ENCODE measurements around the gene ADAMTSL3. TPM values are rescaled to one million over a fixed set of nuclear protein-coding genes. Genes with fewer than 3 reads are reported as not detected.

Gene ADAMTSL3
- total RNA-seq, 2 experiments from 2014 or later = not detected

DNA sequence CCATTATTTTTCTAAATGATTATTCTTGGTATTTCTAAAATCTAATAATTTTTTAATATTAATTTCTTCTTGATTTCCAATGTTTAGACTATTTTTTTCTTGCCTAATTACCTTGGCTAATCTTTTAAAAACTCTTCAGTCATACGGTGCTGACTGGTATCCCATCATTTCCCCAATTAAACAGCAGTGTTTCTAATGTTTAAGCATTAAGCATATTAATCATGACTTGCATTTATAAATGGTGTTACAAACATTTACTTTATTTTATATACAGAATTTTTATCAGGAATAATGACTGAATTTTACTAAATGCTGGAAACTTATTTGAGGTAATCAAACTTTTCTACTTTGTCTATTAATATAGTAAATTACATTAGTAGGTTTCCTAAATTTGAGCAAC, 199.3 kb downstream of the ADAMTSL3 start:
- H3K9me3 Mint-ChIP-seq = no peaks in the 10 kb centered on the region
- Histone ChIP-seq H3K27me3 (ENCODE audit: control insufficient read depth in 1 of 2, insufficient read depth in 2 of 2, low read length in 2 of 2) (no peaks in the 10 kb centered on the region), H3K36me3 (ENCODE audit: insufficient read depth, low read length) (no peaks in the 10 kb centered on the region), H3K4me3 (ENCODE audit: low read length) (no peak overlapping the region), H3K4me1 (ENCODE audit: insufficient read depth, low read length) (no peaks in the 10 kb centered on the region), H3K27ac (ENCODE audit: low read depth in 1 of 2, low read length in 2 of 2) (no peak overlapping the region), H3K9me3 (ENCODE audit: control insufficient read depth in 1 of 2, insufficient read depth in 1 of 2, low read length in 2 of 2) (no peaks in the 10 kb centered on the region)
- H3K27ac Mint-ChIP-seq = no peak overlapping the region
- no peak for TF ChIP-seq CTCF (IDR thresholded peaks at IDR 0.05)
- peaks cover 22% of the 10 kb centered on the region for H3K27me3 Mint-ChIP-seq
- intact Hi-C loops (cut with DNase I, micrococcal nuclease) = no loop called here
- no peak overlapping the region for H3K4me3 Mint-ChIP-seq
- DNase-seq (no peak), ATAC-seq (ENCODE audit: poor library complexity) (no peak)
- no peaks in the 10 kb centered on the region for H3K36me3 Mint-ChIP-seq (ENCODE audit: low read depth)
- ChIA-PET POLR2A (no interaction called here), CTCF (no interaction called here)
- no peaks in the 10 kb centered on the region for H3K4me1 Mint-ChIP-seq (ENCODE audit: low read depth)

GRCh38 chr15:83854321-83854720, 200.4 kb downstream of the ADAMTSL3 start:
- no peaks in the 10 kb centered on the region for H3K36me3 Mint-ChIP-seq (ENCODE audit: low read depth)
- no peaks in the 10 kb centered on the region for H3K4me1 Mint-ChIP-seq (ENCODE audit: low read depth)
- no peak for ATAC-seq (ENCODE audit: poor library complexity)
- no peaks in the 10 kb centered on the region for H3K9me3 Mint-ChIP-seq
- H3K36me3 ChIP-seq (ENCODE audit: insufficient read depth, low read length) = no peaks in the 10 kb centered on the region
- H3K27ac Mint-ChIP-seq = no peak overlapping the region
- H3K27me3 Mint-ChIP-seq = peaks cover 30% of the 10 kb centered on the region
- no peak overlapping the region for H3K4me3 Mint-ChIP-seq
- TF ChIP-seq CTCF (IDR thresholded peaks at IDR 0.05) = no peak
- DNase-seq = no peak
- H3K4me1 ChIP-seq (ENCODE audit: insufficient read depth, low read length) = no peaks in the 10 kb centered on the region
- no peaks in the 10 kb centered on the region for H3K9me3 ChIP-seq (ENCODE audit: control insufficient read depth in 1 of 2, insufficient read depth in 1 of 2, low read length in 2 of 2)
- CTCF ChIA-PET = no interaction called here
- no peak overlapping the region for H3K4me3 ChIP-seq (ENCODE audit: low read length)
- POLR2A ChIA-PET = no interaction called here
- intact Hi-C loops (cut with DNase I, micrococcal nuclease) = no loop called here
- H3K27ac ChIP-seq (ENCODE audit: low read depth in 1 of 2, low read length in 2 of 2) = no peak overlapping the region
- peaks cover under 1 to 2% of the 10 kb centered on the region in 2 experiments for H3K27me3 ChIP-seq (ENCODE audit: control insufficient read depth in 1 of 2, insufficient read depth in 2 of 2, low read length in 2 of 2)

DNA sequence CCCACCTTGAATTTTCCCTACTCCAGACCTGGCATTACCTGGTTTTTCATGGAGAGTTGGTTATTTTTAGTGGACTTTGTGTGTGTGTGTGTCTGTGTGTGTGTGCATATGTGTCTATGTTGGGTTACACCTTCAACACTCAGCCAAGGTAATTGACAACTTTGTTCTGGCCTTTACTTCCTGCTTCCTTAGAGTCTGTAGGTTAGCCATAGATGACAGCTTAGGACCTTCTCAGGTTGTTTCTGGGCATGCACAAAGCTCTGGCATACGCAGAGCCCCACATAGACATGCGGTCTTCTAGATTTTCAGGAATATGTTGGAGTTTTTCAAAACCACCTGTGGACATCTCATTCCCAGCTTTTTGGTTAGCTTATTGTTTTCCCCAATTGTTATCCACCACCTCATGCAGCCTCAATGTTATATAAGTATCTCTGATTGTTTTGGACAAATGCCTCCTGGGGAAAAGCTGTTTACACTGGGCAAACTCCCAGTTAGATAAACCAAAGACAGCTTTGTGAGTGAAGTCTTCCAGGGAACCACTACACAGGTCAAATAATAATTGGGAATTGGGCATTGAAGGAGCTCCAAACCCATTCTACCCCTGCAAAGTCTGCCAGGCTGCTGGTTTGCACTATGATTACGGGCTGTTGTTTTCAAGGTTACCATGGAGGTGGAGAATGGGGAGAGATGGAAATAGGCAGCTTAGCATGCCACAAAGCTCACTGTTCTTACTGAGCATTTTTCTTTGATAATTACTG, 201.2 kb downstream of the ADAMTSL3 start:
- DNase-seq (no peak), ATAC-seq (ENCODE audit: poor library complexity) (no peak)
- peaks cover 31% of the 10 kb centered on the region for H3K27me3 Mint-ChIP-seq
- ChIA-PET CTCF (interaction anchor here (0.8 kb wide), 1 partner anchor 10 kb away, joined by 3 read pairs; no protein-coding TSS in a partner anchor), POLR2A (no interaction called here)
- H3K36me3 Mint-ChIP-seq (ENCODE audit: low read depth) = no peaks in the 10 kb centered on the region
- H3K36me3 ChIP-seq (ENCODE audit: insufficient read depth, low read length) = no peaks in the 10 kb centered on the region
- H3K27me3 ChIP-seq (ENCODE audit: control insufficient read depth in 1 of 2, insufficient read depth in 2 of 2, low read length in 2 of 2) = peaks cover 2 to 5% of the 10 kb centered on the region in 2 experiments
- no peak overlapping the region for H3K27ac Mint-ChIP-seq
- no peaks in the 10 kb centered on the region for H3K4me1 ChIP-seq (ENCODE audit: insufficient read depth, low read length)
- intact Hi-C loops (cut with DNase I, micrococcal nuclease) = no loop called here
- TF ChIP-seq CTCF (IDR thresholded peaks at IDR 0.05) = no peak
- no peak overlapping the region for H3K4me3 Mint-ChIP-seq
- no peaks in the 10 kb centered on the region for H3K9me3 Mint-ChIP-seq
- no peak overlapping the region for H3K27ac ChIP-seq (ENCODE audit: low read depth in 1 of 2, low read length in 2 of 2)
- H3K9me3 ChIP-seq (ENCODE audit: control insufficient read depth in 1 of 2, insufficient read depth in 1 of 2, low read length in 2 of 2) = no peaks in the 10 kb centered on the region
- no peaks in the 10 kb centered on the region for H3K4me1 Mint-ChIP-seq (ENCODE audit: low read depth)
- no peak overlapping the region for H3K4me3 ChIP-seq (ENCODE audit: low read length)
